K562 (cell line): Measurements from ENCODE around the gene EMILIN1. TPM values are rescaled to one million over a fixed set of nuclear protein-coding genes. Genes with fewer than 3 reads are reported as not detected.

Experiments used
- ATAC-seq: fragments of 200-7000 bp; cut with Tn5 transposase; 3 replicates; pipeline ENCODE4 v1.9.1; 2020; ENCODE audit warnings: moderate library complexity
- BruUV-seq: library from RNA; stranded (reverse); fragments of 400-500 nt; replicated peaks from 2 replicates; lab custom pipeline; 2021; lab: Mats Ljungman, UMichigan
- CTCF ChIA-PET: fragments of 300-600 bp; formaldehyde crosslinking; extraction: SDS; loops from one replicate; lab custom pipeline; 2021; ENCODE audit warnings: low intra/inter-chr PET ratio; lab: Yijun Ruan, JAX
- POLR2A ChIA-PET: fragments of 300-600, 350-650 bp; sonication (Branson Sonifier 250); formaldehyde crosslinking; extraction: SDS; loops from one replicate; lab custom pipeline; 2021; ENCODE audit warnings: antibody characterized with exemption, inconsistent platforms; lab: Yijun Ruan, JAX
- DNase-seq, 4 experiments: peaks; one replicate each; pipeline versions ENCODE4 v3.0.0 to v3.0.0-alpha.2; 2011 to 2018; ENCODE audit warnings: low spot score in 3 of 4, mixed read lengths in 3 of 4; ENCODE audit errors: extremely low read depth in 1 of 4
- FAIRE-seq: peaks from 2 replicates; lab custom pipeline; 2011; peaks lifted over from hg19 to GRCh38; lab: Jason Lieb, UNC
- H2AFZ ChIP-seq: 2 replicates; pipeline ENCODE4 v1.6.0; 2011; ENCODE audit warnings: low read depth, low read length, control low read depth, inconsistent platforms
- H3K27ac ChIP-seq: fragments of 200-600 bp; 3 replicates; pipeline ENCODE4 v1.8.0; 2011; ENCODE audit warnings: low read depth, mild to moderate bottlenecking, control low read depth, inconsistent platforms, low read length, moderate library complexity, mixed read lengths; ENCODE audit errors: extremely low read depth
- H3K27me3 ChIP-seq, 2 experiments: fragments of 300-600 bp in 1 of 2; 2 replicates in 1 of 2; 3 replicates in 1 of 2; pipeline versions ENCODE4 v1.6.0 to v1.8.0; 2011; ENCODE audit warnings: inconsistent platforms in 2 of 2, low read length in 2 of 2, mild to moderate bottlenecking in 1 of 2, mixed read lengths in 1 of 2, moderate library complexity in 1 of 2; ENCODE audit not compliant: control insufficient read depth in 2 of 2, insufficient read depth in 2 of 2
- H3K36me3 ChIP-seq: fragments of 300-600 bp; 3 replicates; pipeline ENCODE4 v1.8.0; 2011; ENCODE audit warnings: mild to moderate bottlenecking, low read length, inconsistent platforms; ENCODE audit not compliant: control insufficient read depth, insufficient read depth
- H3K4me1 ChIP-seq, 2 experiments: fragments of 200-600 bp in 1 of 2; replicated peaks in 1 of 2; 2 replicates in 1 of 2; 3 replicates in 1 of 2; pipeline versions ENCODE4 v1.5.1 to v1.8.0; 2011; ENCODE audit warnings: inconsistent platforms in 2 of 2, low read length in 2 of 2, mild to moderate bottlenecking in 1 of 2, mixed read lengths in 1 of 2, moderate library complexity in 1 of 2; ENCODE audit not compliant: control insufficient read depth in 2 of 2, insufficient read depth in 2 of 2
- H3K4me2 ChIP-seq: 2 replicates; pipeline ENCODE4 v1.6.1; 2011; ENCODE audit warnings: low read length, control low read depth, inconsistent platforms, mixed read lengths; ENCODE audit not compliant: insufficient read depth
- H3K4me3 ChIP-seq: fragments of 200-600 bp; sonication (generic), shearing (Covaris generic); 2 replicates; pipeline ENCODE4 v1.5.1; 2016; ENCODE audit warnings: control low read depth, inconsistent platforms
- H3K79me2 ChIP-seq: fragments of 200-600 bp; 3 replicates; pipeline ENCODE4 v1.8.0; 2011; ENCODE audit warnings: low read length, inconsistent platforms; ENCODE audit not compliant: control insufficient read depth, insufficient read depth
- H3K9ac ChIP-seq, 2 experiments: 2 replicates each; pipeline versions ENCODE4 v1.6.0 to v1.6.1; 2011; ENCODE audit warnings: low read depth in 2 of 2, low read length in 2 of 2, control low read depth in 1 of 2, inconsistent platforms in 1 of 2, mild to moderate bottlenecking in 1 of 2, mixed read lengths in 1 of 2; ENCODE audit not compliant: insufficient read depth in 1 of 2
- H3K9me1 ChIP-seq: one replicate; pipeline ENCODE4 v1.6.0; 2011; ENCODE audit warnings: inconsistent platforms, mild to moderate bottlenecking, low read length, moderate library complexity; ENCODE audit not compliant: control insufficient read depth, insufficient read depth
- H3K9me3 ChIP-seq: replicated peaks from 2 replicates; pipeline ENCODE4 v1.5.1; 2011; ENCODE audit warnings: low read depth, low read length, inconsistent platforms; ENCODE audit not compliant: control insufficient read depth, insufficient read depth
- H4K20me1 ChIP-seq: replicated peaks from 2 replicates; pipeline ENCODE4 v1.6.1; 2011; ENCODE audit warnings: low read length, inconsistent platforms, mixed read lengths; ENCODE audit not compliant: control insufficient read depth, insufficient read depth
- BRD9 ChIP-seq: fragments of 450-650 bp; IDR thresholded peaks from 2 replicates; pipeline ENCODE4 v1.6.1; 2018; ENCODE audit warnings: low read depth; ENCODE audit not compliant: partially characterized antibody
- ETV6 ChIP-seq, 3 experiments: fragments of 150-350 bp in 1 of 3; sonication (generic) in 1 of 3; formaldehyde crosslinking in 1 of 3; IDR thresholded peaks; 2 replicates each; pipeline versions ENCODE4 v1.6.1 to v1.8.0; 2014 to 2022; ENCODE audit warnings: borderline replicate concordance in 2 of 3, low read depth in 2 of 3, antibody characterized with exemption in 1 of 3, low read length in 1 of 3, mild to moderate bottlenecking in 1 of 3, missing genetic modification reagents in 1 of 3
- FOXP4 ChIP-seq: sonication (generic); formaldehyde crosslinking; IDR thresholded peaks from 2 replicates; pipeline ENCODE4 v1.8.0; 2022; ENCODE audit warnings: mild to moderate bottlenecking, missing genetic modification reagents, borderline replicate concordance
- GATA2 ChIP-seq: sonication (generic); formaldehyde crosslinking; IDR thresholded peaks from 2 replicates; pipeline ENCODE4 v1.4.0; 2020; ENCODE audit warnings: mild to moderate bottlenecking, missing genetic modification reagents
- KAT7 ChIP-seq: sonication (generic); formaldehyde crosslinking; IDR thresholded peaks from 2 replicates; pipeline ENCODE4 v1.8.0; 2022; ENCODE audit warnings: missing genetic modification reagents, mild to moderate bottlenecking, borderline replicate concordance
- MXI1 ChIP-seq: IDR thresholded peaks from 2 replicates; pipeline ENCODE4 v1.6.1; 2011; ENCODE audit warnings: low read depth, mild to moderate bottlenecking, improper control_type of control experiment, low read length
- ZNF143 ChIP-seq: sonication (generic); formaldehyde crosslinking; IDR thresholded peaks from 2 replicates; pipeline ENCODE4 v1.9.0; 2022; ENCODE audit warnings: mild to moderate bottlenecking, missing genetic modification reagents
- ZNF174 ChIP-seq: fragments of 250-450 bp; sonication (Bioruptor Pico); IDR thresholded peaks from 2 replicates; pipeline ENCODE4 v1.4.0; 2020; ENCODE audit warnings: mild to moderate bottlenecking
- ZNF639 ChIP-seq, 2 experiments: fragments of 200-800 bp in 1 of 2; sonication (Bioruptor generic) in 1 of 2; sonication (generic) in 1 of 2; formaldehyde crosslinking in 1 of 2; IDR thresholded peaks in 1 of 2; conservative IDR thresholded peaks in 1 of 2; 2 replicates each; pipeline versions ENCODE4 v1.5.0 to v1.6.1; 2016 to 2020; ENCODE audit warnings: missing compliant biosample characterization in 1 of 2, missing genetic modification characterization in 1 of 2, missing genetic modification reagents in 1 of 2
- ZNF644 ChIP-seq: fragments of 200-800 bp; sonication (Bioruptor generic); IDR thresholded peaks from 2 replicates; pipeline ENCODE4 v1.6.1; 2016; ENCODE audit warnings: low read depth, missing genetic modification characterization, missing compliant biosample characterization
- WGBS: fragments of 100-300 bp; shearing (Covaris generic); methylation state at CpG from one replicate; pipeline ENCODE4 v1.1.6; 2016; ENCODE audit warnings: low coverage, mixed read lengths; ENCODE audit not compliant: insufficient coverage; ENCODE audit errors: missing lambda C conversion rate; 5-methylcytosine and 5-hydroxymethylcytosine counted together
- in situ Hi-C: fragments of 300-500 bp; cut with MboI; formaldehyde crosslinking; loops from 4 replicates; pipeline ENCODE4 v1.15.0; 2018; ENCODE audit warnings: inconsistent platforms, mixed read lengths
- intact Hi-C: fragments of 100-400 bp; cut with micrococcal nuclease; formaldehyde crosslinking; loops from 2 replicates; pipeline ENCODE4 v1.14.2; 2022
- polyA plus RNA-seq, 8 experiments: library from polyadenylated mRNA; depleted of rRNA in 4 of 8; stranded (reverse) in 5 of 8; unstranded in 3 of 8; fragments of >200 nt; fragmentation: Nextera tagmentation in 2 of 8; fragmentation: Illumina TruSeq in 1 of 8; extraction: Ambion mirVana in 2 of 8; extraction: Trizol in 1 of 8; gene quantifications; 2 replicates each; pipeline versions ENCODE4 v1.2.1 to v1.2.3, GENCODE V29; 2011 to 2014; ENCODE audit warnings: inconsistent platforms in 1 of 8, missing spikeins in 1 of 8
- total RNA-seq, 7 experiments: library from RNA; depleted of rRNA in 6 of 7; stranded (reverse); fragments of >200 nt in 6 of 7; fragmentation: Illumina TruSeq in 2 of 7; extraction: Trizol in 2 of 7; gene quantifications; 2 replicates each; pipeline versions ENCODE4 v1.2.1 to v1.2.3, GENCODE V29; 2011 to 2021; ENCODE audit warnings: low replicate concordance in 1 of 7

The EMILIN1 gene
- total and polyA plus RNA-seq, 9 of the 15 experiments (the other 6 are each of a cell fraction or from before 2014, with no cell fraction given) = 0.04 to 2.7 (median 0.54) TPM; not detected in 2

GRCh38 chr2:27091746-27092695 lies 13.6 kb downstream of the EMILIN1 start (continued):
- TF ChIP-seq MXI1 = no peak

GRCh38 chr2:27092696-27093429 lies 14.4 kb downstream of the EMILIN1 start:
- no peaks in the 10 kb centered on the region for H4K20me1 ChIP-seq
- H3K9me1 ChIP-seq = no peaks in the 10 kb centered on the region
- DNase-seq (peak; percentile 57 to 87 (median 71)), ATAC-seq (peak; percentile 70), FAIRE-seq (peak; percentile 95)
- POLR2A ChIA-PET = interaction anchor here (0.5 to 3.6 kb wide), 4 partner anchors 11 to 532 kb away, joined by 3 to 11 read pairs (median 3); no protein-coding TSS in a partner anchor
- in situ Hi-C loops (no loop called here), intact Hi-C loops (no loop called here)
- no peaks in the 10 kb centered on the region for H3K9me3 ChIP-seq
- H3K4me2 ChIP-seq = peak overlapping the region; percentile 50
- H3K27me3 ChIP-seq = no peaks in the 10 kb centered on the region
- H2AFZ ChIP-seq = peak overlapping the region; percentile 94
- CTCF ChIA-PET = no interaction called here
- no peak overlapping the region for H3K4me3 ChIP-seq
- peak overlapping the region; percentile 69 for H3K27ac ChIP-seq
- WGBS = 15% methylated on average over 10 of the region's 10 CpGs
- peak overlapping the region; percentile 35 to 77 for H3K9ac ChIP-seq
- BruUV-seq = no TSS peak
- H3K79me2 ChIP-seq = peaks cover 5% of the 10 kb centered on the region; the same call in 2 of the 3 replicates
- no peaks in the 10 kb centered on the region; the same call in 2 of the 3 replicates for H3K36me3 ChIP-seq
- H3K4me1 ChIP-seq = peaks cover 51 to 58% of the 10 kb centered on the region in 2 experiments
- TF ChIP-seq ZNF644 (tag) (peak; percentile 54; the same call in 1 of the 2 replicates), FOXP4 (CRISPR knock-in tag) (no peak), ZNF174 (no peak), KAT7 (CRISPR knock-in tag) (peak; percentile 63; the same call in 1 of the 2 replicates), ZNF639 (CRISPR knock-in tag; conservative IDR thresholded peaks at IDR 0.05 in 1 of 2, IDR thresholded peaks at IDR 0.05 in 1 of 2) (peak in 1 of 2 experiments; percentile 92; a peak in 2 of 4 replicates), ETV6 (IDR thresholded peaks at IDR 0.05; ENCODE audit: borderline replicate concordance in 1 of 2, low read depth in 2 of 2, low read length in 1 of 2) (peak; percentile 18 to 20; a peak in 2 of 4 replicates), ETV6 (CRISPR knock-in tag; IDR thresholded peaks at IDR 0.05; ENCODE audit: borderline replicate concordance) (no peak), ZNF143 (CRISPR knock-in tag) (peak; percentile 29; the same call in 1 of the 2 replicates), GATA2 (CRISPR knock-in tag) (peak; percentile 69), BRD9 (peak; percentile 24)
